Measurements from ENCODE around the gene SYNC.
"Not testable (repeated sequence)": the region's sequence is repeated elsewhere in the genome, so short reads cannot be mapped to it uniquely, and the experiment has no call there.

The SYNC gene

GRCh38 chr1:32681509-32681908 lies 21.1 kb downstream of the SYNC start:
- TF ChIP-seq POLR2AphosphoS5 (IDR thresholded peaks at IDR 0.05; ENCODE audit: low read depth, low read length) (no peak), TAF1 (IDR thresholded peaks at IDR 0.05; ENCODE audit: borderline replicate concordance, low read depth, low read length) (no peak), POLR2A (IDR thresholded peaks at IDR 0.05; ENCODE audit: low read depth, low read length) (no peak)
- FAIRE-seq (no peak), DNase-seq (ENCODE audit: insufficient read length) (no peak)

GRCh38 chr1:32680642-32681041 lies 21.9 kb downstream of the SYNC start:
- DNase-seq (ENCODE audit: insufficient read length) (no peak), FAIRE-seq (no peak)
- TF ChIP-seq POLR2A (IDR thresholded peaks at IDR 0.05; ENCODE audit: low read depth, low read length) (no peak), TAF1 (IDR thresholded peaks at IDR 0.05; ENCODE audit: borderline replicate concordance, low read depth, low read length) (no peak), POLR2AphosphoS5 (IDR thresholded peaks at IDR 0.05; ENCODE audit: low read depth, low read length) (no peak)

- FAIRE-seq; DNase-seq (ENCODE audit: insufficient read length): not testable (repeated sequence)
These were observed 22.6 kb downstream of the SYNC start for GRCh38 chr1:32679993-32680392.

GRCh38 chr1:32676945-32677344 lies 25.6 kb downstream of the SYNC start:
- no peak for FAIRE-seq
- no peak for TF ChIP-seq POLR2A (IDR thresholded peaks at IDR 0.05; ENCODE audit: low read depth, low read length)
- TF ChIP-seq POLR2AphosphoS5 (IDR thresholded peaks at IDR 0.05; ENCODE audit: low read depth, low read length): no peak
- no peak for TF ChIP-seq TAF1 (IDR thresholded peaks at IDR 0.05; ENCODE audit: borderline replicate concordance, low read depth, low read length)
- no peak for DNase-seq (ENCODE audit: insufficient read length)

GRCh38 chr1:32668716-32669115 lies 33.9 kb downstream of the SYNC start:
- not testable (repeated sequence) for FAIRE-seq; DNase-seq (ENCODE audit: insufficient read length)

- TF ChIP-seq TAF1 (IDR thresholded peaks at IDR 0.05; ENCODE audit: borderline replicate concordance, low read depth, low read length): no peak
- TF ChIP-seq POLR2AphosphoS5 (IDR thresholded peaks at IDR 0.05; ENCODE audit: low read depth, low read length): no peak
- TF ChIP-seq POLR2A (IDR thresholded peaks at IDR 0.05; ENCODE audit: low read depth, low read length): no peak
- DNase-seq (ENCODE audit: insufficient read length): no peak
- no peak for FAIRE-seq
These were observed 35.5 kb downstream of the SYNC start for GRCh38 chr1:32666901-32667566.

- DNase-seq (ENCODE audit: insufficient read length): no peak
- no peak for FAIRE-seq
- TF ChIP-seq TAF1 (IDR thresholded peaks at IDR 0.05; ENCODE audit: borderline replicate concordance, low read depth, low read length) (no peak), POLR2A (IDR thresholded peaks at IDR 0.05; ENCODE audit: low read depth, low read length) (no peak), POLR2AphosphoS5 (IDR thresholded peaks at IDR 0.05; ENCODE audit: low read depth, low read length) (no peak)
These were observed 36.7 kb downstream of the SYNC start for GRCh38 chr1:32665915-32666314.

GRCh38 chr1:32659581-32659980 lies 43.0 kb downstream of the SYNC start:
- no peak for TF ChIP-seq TAF1 (IDR thresholded peaks at IDR 0.05; ENCODE audit: borderline replicate concordance, low read depth, low read length)
- TF ChIP-seq POLR2AphosphoS5 (IDR thresholded peaks at IDR 0.05; ENCODE audit: low read depth, low read length): no peak
- TF ChIP-seq POLR2A (IDR thresholded peaks at IDR 0.05; ENCODE audit: low read depth, low read length): no peak

GRCh38 chr1:32652244-32652962 lies 50.2 kb downstream of the SYNC start:
- TF ChIP-seq POLR2AphosphoS5 (IDR thresholded peaks at IDR 0.05; ENCODE audit: low read depth, low read length) (no peak), POLR2A (IDR thresholded peaks at IDR 0.05; ENCODE audit: low read depth, low read length) (no peak), TAF1 (IDR thresholded peaks at IDR 0.05; ENCODE audit: borderline replicate concordance, low read depth, low read length) (no peak)
- DNase-seq (ENCODE audit: insufficient read length) (no peak), FAIRE-seq (no peak)

More at GRCh38 chr1:32659581-32659980, 43.0 kb downstream of the SYNC start:
- FAIRE-seq (no peak), DNase-seq (ENCODE audit: insufficient read length) (no peak)

- FAIRE-seq: no peak
- DNase-seq (ENCODE audit: insufficient read length): peak; percentile 46
These were observed 51.0 kb downstream of the SYNC start for GRCh38 chr1:32651461-32652073.

GRCh38 chr1:32650752-32651460 lies 51.7 kb downstream of the SYNC start, which contains the start of gene RBBP4:
RBBP4 (plus strand) TSS chr1:32651208; CDS start chr1:32651307, 99 bp downstream.
- peak; percentile 93 for DNase-seq (ENCODE audit: insufficient read length)
- peak; percentile 84 for TF ChIP-seq POLR2AphosphoS5 (IDR thresholded peaks at IDR 0.05; ENCODE audit: low read depth, low read length)
- TF ChIP-seq TAF1 (IDR thresholded peaks at IDR 0.05; ENCODE audit: borderline replicate concordance, low read depth, low read length): 0 out of 2 replicates have a peak, but pooled peaks have one; percentile 34
- TF ChIP-seq POLR2A (IDR thresholded peaks at IDR 0.05; ENCODE audit: low read depth, low read length): peak; percentile 83
- FAIRE-seq: peak; percentile 93

More at GRCh38 chr1:32651461-32652073, 51.0 kb downstream of the SYNC start:
- TF ChIP-seq TAF1 (IDR thresholded peaks at IDR 0.05; ENCODE audit: borderline replicate concordance, low read depth, low read length) (no peak), POLR2AphosphoS5 (IDR thresholded peaks at IDR 0.05; ENCODE audit: low read depth, low read length) (peak; percentile 48; the same call in 1 of the 2 replicates)
